GM19193 (cell line): ENCODE measurements around the gene CDK17.

Experiments used
- POLR2A ChIP-seq: IDR thresholded peaks from 4 replicates; pipeline ENCODE4 v1.6.1; 2011; ENCODE audit not compliant: insufficient read depth, insufficient read length; ENCODE audit errors: extremely low read depth

CDK17 gene

GRCh38 chr12:96399919-96400630, at the start of gene CDK17:
TSS of gene CDK17 (minus strand) at chr12:96400439. CDS start at chr12:96334836, 65,603 bp downstream.
- TF ChIP-seq POLR2A, result peak; percentile 79

- TF ChIP-seq POLR2A, result no peak
Observed at GRCh38 chr12:96448300-96448699, 48.1 kb upstream of the CDK17 start.

- no peak for TF ChIP-seq POLR2A
Observed at GRCh38 chr12:96447256-96447655, 47.0 kb upstream of the CDK17 start.

- TF ChIP-seq POLR2A, result no peak
Observed at GRCh38 chr12:96445691-96446583, 45.7 kb upstream of the CDK17 start.

- TF ChIP-seq POLR2A, result no peak
Observed at GRCh38 chr12:96444399-96444798, 44.2 kb upstream of the CDK17 start.

- no peak for TF ChIP-seq POLR2A
Observed at GRCh38 chr12:96442906-96443305, 42.7 kb upstream of the CDK17 start.

- TF ChIP-seq POLR2A, result no peak
Observed at GRCh38 chr12:96441816-96442215, 41.6 kb upstream of the CDK17 start.

- TF ChIP-seq POLR2A, result no peak
Observed at GRCh38 chr12:96438330-96438729, 38.1 kb upstream of the CDK17 start.

GRCh38 chr12:96437171-96437445, 36.9 kb upstream of the CDK17 start:
- TF ChIP-seq POLR2A, result no peak

GRCh38 chr12:96436366-96437170, 36.3 kb upstream of the CDK17 start:
- no peak for TF ChIP-seq POLR2A

- no peak for TF ChIP-seq POLR2A
Observed at GRCh38 chr12:96434107-96434506, 33.9 kb upstream of the CDK17 start.

- no peak for TF ChIP-seq POLR2A
Observed at GRCh38 chr12:96431067-96431466, 30.8 kb upstream of the CDK17 start.

- no peak for TF ChIP-seq POLR2A
Observed at GRCh38 chr12:96427269-96427729, 27.1 kb upstream of the CDK17 start.

- TF ChIP-seq POLR2A, result no peak
Observed at GRCh38 chr12:96425951-96426350, 25.7 kb upstream of the CDK17 start.

- TF ChIP-seq POLR2A, result no peak
Observed at GRCh38 chr12:96425321-96425720, 25.1 kb upstream of the CDK17 start.
